WERI-Rb-1 (cell line): ENCODE measurements around the gene KIAA0319L.

ENCODE experiments used
- DNase-seq: peaks from one replicate; pipeline ENCODE4 v3.0.0-alpha.2; 2020
- H3K27ac ChIP-seq: fragments of 250-450 bp; sonication (Bioruptor Pico); 2 replicates; pipeline ENCODE4 v1.5.1; 2020; ENCODE audit warnings: mild to moderate bottlenecking, moderate library complexity
- H3K27me3 ChIP-seq: fragments of 250-450 bp; sonication (Bioruptor Pico); 2 replicates; pipeline ENCODE4 v1.5.1; 2021; ENCODE audit warnings: mild to moderate bottlenecking, low read depth, moderate library complexity; ENCODE audit not compliant: insufficient read depth, severe bottlenecking
- H3K36me3 ChIP-seq: fragments of 250-450 bp; sonication (Bioruptor Pico); 2 replicates; pipeline ENCODE4 v1.5.1; 2020; ENCODE audit warnings: mild to moderate bottlenecking, moderate library complexity
- H3K4me3 ChIP-seq: 2 replicates; pipeline ENCODE4 v1.5.1; 2011; ENCODE audit warnings: low read depth, mild to moderate bottlenecking, control low read depth, low read length
- H3K9me3 ChIP-seq: fragments of 250-450 bp; sonication (Bioruptor Pico); 2 replicates; pipeline ENCODE4 v1.5.1; 2021; ENCODE audit warnings: mild to moderate bottlenecking, moderate library complexity; ENCODE audit not compliant: severe bottlenecking
- CTCF ChIP-seq: IDR thresholded peaks from 2 replicates; pipeline ENCODE4 v1.5.1; 2011; ENCODE audit warnings: low read depth, mild to moderate bottlenecking, control low read depth, inconsistent platforms, low read length

KIAA0319L gene

GRCh38 chr1:35524106-35524505 is 33.1 kb downstream of the KIAA0319L start:
- peaks cover 1% of the 10 kb centered on the region; the same call in 1 of the 2 replicates for H3K36me3 ChIP-seq
- no peak for DNase-seq
- no peak for TF ChIP-seq CTCF
- no peaks in the 10 kb centered on the region for H3K27me3 ChIP-seq
- no peak overlapping the region for H3K27ac ChIP-seq
- H3K4me3 ChIP-seq: no peak overlapping the region
- no peaks in the 10 kb centered on the region for H3K9me3 ChIP-seq

GRCh38 chr1:35519432-35519831 is 37.8 kb downstream of the KIAA0319L start:
- no peak for DNase-seq
- Histone ChIP-seq H3K36me3 (no peaks in the 10 kb centered on the region), H3K4me3 (no peak overlapping the region), H3K9me3 (peaks cover 11% of the 10 kb centered on the region), H3K27ac (no peak overlapping the region), H3K27me3 (no peaks in the 10 kb centered on the region)
- no peak for TF ChIP-seq CTCF

GRCh38 chr1:35518183-35518582 is 39.0 kb downstream of the KIAA0319L start:
- TF ChIP-seq CTCF: no peak
- no peaks in the 10 kb centered on the region for H3K27me3 ChIP-seq
- no peak overlapping the region for H3K27ac ChIP-seq
- peaks cover 11% of the 10 kb centered on the region for H3K9me3 ChIP-seq
- no peak overlapping the region for H3K4me3 ChIP-seq
- DNase-seq: no peak
- no peaks in the 10 kb centered on the region for H3K36me3 ChIP-seq

- TF ChIP-seq CTCF: no peak
- Histone ChIP-seq H3K36me3 (peaks cover 5% of the 10 kb centered on the region), H3K4me3 (no peak overlapping the region), H3K27ac (no peak overlapping the region), H3K27me3 (no peaks in the 10 kb centered on the region), H3K9me3 (no peaks in the 10 kb centered on the region)
- DNase-seq: no peak
Observed at GRCh38 chr1:35511305-35511704, 45.9 kb downstream of the KIAA0319L start.

- Histone ChIP-seq H3K36me3 (peaks cover 12% of the 10 kb centered on the region), H3K27ac (no peak overlapping the region), H3K4me3 (no peak overlapping the region), H3K9me3 (no peaks in the 10 kb centered on the region), H3K27me3 (no peaks in the 10 kb centered on the region)
- TF ChIP-seq CTCF: no peak
- no peak for DNase-seq
Observed at GRCh38 chr1:35509558-35509957, 47.6 kb downstream of the KIAA0319L start.

GRCh38 chr1:35507947-35508346 is 49.3 kb downstream of the KIAA0319L start:
- Histone ChIP-seq H3K27me3 (no peaks in the 10 kb centered on the region), H3K27ac (no peak overlapping the region), H3K36me3 (peaks cover 12% of the 10 kb centered on the region), H3K9me3 (no peaks in the 10 kb centered on the region), H3K4me3 (no peak overlapping the region)
- no peak for DNase-seq
- TF ChIP-seq CTCF: no peak
